Upper lobe of left lung (tissue), 6 donors: ENCODE data around the gene THSD7A. TPM values are rescaled to one million over a fixed set of nuclear protein-coding genes. Genes with fewer than 3 reads are reported as not detected.

ENCODE experiments used
- ATAC-seq, 2 donors: fragments of 200-7000 bp; cut with Tn5 transposase; one replicate each; pipeline ENCODE4 v1.9.1; 2022; ENCODE audit warnings: mild to moderate bottlenecking in 2 of 2, moderate library complexity in 2 of 2; ENCODE audit not compliant: low FRiP score in 2 of 2
- DNase-seq, 2 donors: peaks; one replicate each; pipeline ENCODE4 v3.0.0-alpha.2; 2019 to 2020
- H3K27ac ChIP-seq, 4 donors: fragments of 200-600 bp; sonication (generic); one replicate each; pipeline ENCODE4 v1.5.1; 2016 to 2019
- H3K27me3 ChIP-seq, 4 donors: fragments of 200-600 bp; sonication (generic); one replicate each; pipeline ENCODE4 v1.5.1; 2017 to 2019
- H3K36me3 ChIP-seq, 4 donors: fragments of 200-600 bp; sonication (generic); one replicate each; pipeline ENCODE4 v1.5.1; 2016 to 2019
- H3K4me1 ChIP-seq, 4 donors: fragments of 200-600 bp; sonication (generic); one replicate each; pipeline ENCODE4 v1.5.1; 2018 to 2019
- H3K4me3 ChIP-seq, 4 donors: fragments of 200-600 bp; sonication (generic); one replicate each; pipeline ENCODE4 v1.5.1; 2017 to 2019; ENCODE audit warnings: mild to moderate bottlenecking in 2 of 4, moderate library complexity in 1 of 4
- H3K9me3 ChIP-seq, 4 donors: fragments of 200-600 bp; sonication (generic); one replicate each; pipeline ENCODE4 v1.5.1; 2018 to 2019
- EP300 ChIP-seq, 4 donors: sonication (generic); formaldehyde crosslinking; IDR thresholded peaks; one replicate each; pipeline ENCODE4 v1.5.1; 2017; ENCODE audit warnings: antibody characterized with exemption in 4 of 4, control low read depth in 2 of 4
- POLR2A ChIP-seq, 4 donors: fragments of 450-650 bp; IDR thresholded peaks; one replicate each; pipeline ENCODE4 v1.5.1; 2016 to 2017; ENCODE audit warnings: antibody characterized with exemption in 4 of 4, mild to moderate bottlenecking in 2 of 4
- POLR2AphosphoS5 ChIP-seq, 2 donors: sonication (generic); formaldehyde crosslinking; IDR thresholded peaks; one replicate each; pipeline ENCODE4 v1.5.1; 2017; ENCODE audit warnings: antibody characterized with exemption in 2 of 2
- WGBS, 2 donors: methylation state at CpG; one replicate each; pipeline ENCODE4 v1.1.5; 2017 to 2018; 5-methylcytosine and 5-hydroxymethylcytosine counted together
- total RNA-seq, 6 donors: library from RNA; depleted of rRNA in 4 of 6; stranded (reverse); fragments of >200 nt in 4 of 6; gene quantifications; one replicate each; pipeline versions ENCODE4 v1.1.0 to v1.2.1, GENCODE V29; 2016 to 2021
- TF ChIP-seq, protein P1 (sequence below), 6 experiments: fragments of 450-650 bp in 4 of 6; fragments of 200-600 bp in 2 of 6; sonication (generic) in 2 of 6; IDR thresholded peaks; one replicate each; pipeline ENCODE4 v1.5.1; 2016 to 2019; ENCODE audit warnings: antibody characterized with exemption in 6 of 6
- donor health status: DM: no; HTN: no; CAD: no; lungs with moderate emphysema.
- donor health status: DM: no; HTN: yes; CAD: no; lungs with severe emphysema.

THSD7A gene
- total RNA-seq, 6 donors from 2014 or later: 5.1 to 15.7 (median 7.0) TPM

DNA sequence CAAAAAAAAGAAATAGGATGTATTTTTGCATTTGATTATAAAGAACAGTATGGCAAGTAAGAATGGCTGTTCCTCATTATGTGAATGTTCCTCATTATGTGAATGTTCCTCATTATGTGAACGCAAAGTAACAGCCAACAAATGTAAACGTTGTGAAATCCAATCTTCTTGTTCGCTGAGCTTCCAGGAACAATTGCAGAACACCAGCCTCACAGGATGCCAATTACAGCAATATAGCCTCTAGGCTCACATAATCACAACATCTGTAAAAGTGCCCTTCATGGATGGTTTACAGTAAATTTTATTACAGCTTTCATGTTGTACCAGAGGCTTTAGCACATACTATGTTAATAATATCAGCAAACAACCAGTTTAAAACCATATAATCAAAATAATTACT is 71.6 kb downstream of the THSD7A start:
- DNase-seq: peak in 1 of 2 donors; percentile 23
- peak in 1 of 2 donors; percentile 44 for ATAC-seq
- TF ChIP-seq EP300 (IDR thresholded peaks at IDR 0.05): peak in 1 of 4 donors; percentile 16
- TF ChIP-seq POLR2A (IDR thresholded peaks at IDR 0.05): no peak
- no peak for TF ChIP-seq POLR2AphosphoS5 (IDR thresholded peaks at IDR 0.05)
- TF ChIP-seq, protein P1, sequence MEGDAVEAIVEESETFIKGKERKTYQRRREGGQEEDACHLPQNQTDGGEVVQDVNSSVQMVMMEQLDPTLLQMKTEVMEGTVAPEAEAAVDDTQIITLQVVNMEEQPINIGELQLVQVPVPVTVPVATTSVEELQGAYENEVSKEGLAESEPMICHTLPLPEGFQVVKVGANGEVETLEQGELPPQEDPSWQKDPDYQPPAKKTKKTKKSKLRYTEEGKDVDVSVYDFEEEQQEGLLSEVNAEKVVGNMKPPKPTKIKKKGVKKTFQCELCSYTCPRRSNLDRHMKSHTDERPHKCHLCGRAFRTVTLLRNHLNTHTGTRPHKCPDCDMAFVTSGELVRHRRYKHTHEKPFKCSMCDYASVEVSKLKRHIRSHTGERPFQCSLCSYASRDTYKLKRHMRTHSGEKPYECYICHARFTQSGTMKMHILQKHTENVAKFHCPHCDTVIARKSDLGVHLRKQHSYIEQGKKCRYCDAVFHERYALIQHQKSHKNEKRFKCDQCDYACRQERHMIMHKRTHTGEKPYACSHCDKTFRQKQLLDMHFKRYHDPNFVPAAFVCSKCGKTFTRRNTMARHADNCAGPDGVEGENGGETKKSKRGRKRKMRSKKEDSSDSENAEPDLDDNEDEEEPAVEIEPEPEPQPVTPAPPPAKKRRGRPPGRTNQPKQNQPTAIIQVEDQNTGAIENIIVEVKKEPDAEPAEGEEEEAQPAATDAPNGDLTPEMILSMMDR (IDR thresholded peaks at IDR 0.05): no peak
- Histone ChIP-seq H3K9me3 (no peaks in the 10 kb centered on the region), H3K4me3 (no peak overlapping the region), H3K4me1 (no peaks in the 10 kb centered on the region), H3K27me3 (no peaks in the 10 kb centered on the region), H3K36me3 (no peaks in the 10 kb centered on the region), H3K27ac (no peak overlapping the region)
- WGBS, 2 donors: 39 to 40% methylated on average over 3 of the region's 3 CpGs

DNA sequence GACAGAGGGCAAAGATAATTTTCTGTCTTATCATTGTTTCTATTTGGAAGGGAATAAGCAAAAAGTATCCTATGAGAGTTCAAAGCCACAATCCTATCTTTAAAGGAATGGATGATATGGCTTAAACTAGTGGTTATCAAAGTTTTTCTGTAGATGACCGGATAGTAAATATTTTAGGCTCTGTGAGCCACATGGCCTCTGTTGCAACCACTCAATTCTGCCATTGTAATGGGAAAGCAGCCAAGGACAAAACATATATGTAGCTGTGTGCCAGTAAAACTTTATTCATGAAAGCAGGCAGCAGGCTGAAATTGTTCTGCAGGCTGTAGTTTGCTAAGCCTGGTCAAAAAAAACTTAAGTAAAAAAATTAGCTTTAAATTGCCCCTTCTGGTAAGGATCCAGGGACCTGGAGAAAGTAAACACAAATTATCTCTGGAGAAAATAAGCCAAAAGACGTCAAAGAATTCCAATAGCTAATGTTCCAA is 73.3 kb downstream of the THSD7A start:
- no peak overlapping the region for H3K27ac ChIP-seq
- H3K4me3 ChIP-seq: no peak overlapping the region
- H3K27me3 ChIP-seq: no peaks in the 10 kb centered on the region
- H3K36me3 ChIP-seq: no peaks in the 10 kb centered on the region
- no peaks in the 10 kb centered on the region for H3K4me1 ChIP-seq
- TF ChIP-seq, protein P1 (IDR thresholded peaks at IDR 0.05): no peak
- no peak for TF ChIP-seq POLR2AphosphoS5 (IDR thresholded peaks at IDR 0.05)
- no peak for TF ChIP-seq POLR2A (IDR thresholded peaks at IDR 0.05)
- no peak for TF ChIP-seq EP300 (IDR thresholded peaks at IDR 0.05)
- no peak for DNase-seq
- H3K9me3 ChIP-seq: no peaks in the 10 kb centered on the region
- 59 to 72% methylated on average over 2 of the region's 2 CpGs for whole genome bisulfite sequencing, 2 donors
- no peak for ATAC-seq

DNA sequence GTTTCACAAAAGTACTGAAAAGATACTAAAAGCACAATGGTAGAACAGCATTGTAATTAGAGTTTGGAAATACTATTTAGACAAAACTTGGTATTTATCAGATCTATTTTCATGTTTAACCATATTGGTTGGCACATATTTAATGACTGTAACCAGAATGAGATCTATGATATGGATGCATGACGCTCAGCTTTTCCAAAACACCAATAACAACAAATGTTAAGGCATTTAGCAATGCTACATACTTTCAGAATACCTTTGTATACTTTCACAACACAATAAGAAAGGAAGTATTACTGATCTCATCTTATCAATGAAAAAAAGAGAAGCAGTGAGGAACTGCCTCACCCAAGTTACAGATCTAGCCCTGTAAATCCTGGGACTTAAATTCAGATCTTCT is 74.8 kb downstream of the THSD7A start:
- no peaks in the 10 kb centered on the region for H3K9me3 ChIP-seq
- DNase-seq (no peak), ATAC-seq (no peak)
- H3K36me3 ChIP-seq: no peaks in the 10 kb centered on the region
- no peak overlapping the region for H3K4me3 ChIP-seq
- 84 to 87% methylated on average over 1 of the region's 1 CpG for WGBS, 2 donors
- no peak overlapping the region for H3K27ac ChIP-seq
- no peaks in the 10 kb centered on the region for H3K4me1 ChIP-seq
- no peaks in the 10 kb centered on the region for H3K27me3 ChIP-seq
- no peak for TF ChIP-seq EP300 (IDR thresholded peaks at IDR 0.05)
- no peak for TF ChIP-seq POLR2A (IDR thresholded peaks at IDR 0.05)
- no peak for TF ChIP-seq POLR2AphosphoS5 (IDR thresholded peaks at IDR 0.05)
- TF ChIP-seq, protein P1 (IDR thresholded peaks at IDR 0.05): no peak

DNA sequence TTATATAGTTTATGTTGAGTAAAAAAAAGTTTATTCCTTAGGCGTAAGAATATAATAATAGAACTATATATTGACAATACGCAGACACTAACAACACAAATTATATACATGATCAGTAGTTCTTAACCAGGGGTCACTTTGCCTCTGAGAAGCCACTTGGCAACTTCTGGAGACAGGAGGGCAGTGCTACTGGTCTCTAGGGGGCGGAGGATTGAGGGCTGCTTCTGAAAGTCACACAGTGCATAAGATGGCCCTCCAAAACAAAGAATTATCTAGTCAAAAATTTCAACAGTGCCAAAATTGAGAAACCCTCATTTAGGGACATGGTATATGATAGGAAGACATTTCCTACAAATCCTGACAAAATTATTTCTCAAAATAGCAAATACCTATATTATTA is 77.1 kb downstream of the THSD7A start:
- Histone ChIP-seq H3K27ac (no peak overlapping the region), H3K36me3 (no peaks in the 10 kb centered on the region), H3K4me3 (no peak overlapping the region), H3K9me3 (no peaks in the 10 kb centered on the region), H3K4me1 (peaks cover 0 to under 1% (median 0%) of the 10 kb centered on the region in 4 donors), H3K27me3 (no peaks in the 10 kb centered on the region)
- WGBS, 2 donors: 95 to 96% methylated on average over 3 of the region's 3 CpGs
- ATAC-seq (no peak), DNase-seq (no peak)
- TF ChIP-seq EP300 (IDR thresholded peaks at IDR 0.05) (no peak), POLR2A (IDR thresholded peaks at IDR 0.05) (no peak), POLR2AphosphoS5 (IDR thresholded peaks at IDR 0.05) (no peak)
- TF ChIP-seq, protein P1 (IDR thresholded peaks at IDR 0.05): no peak

DNA sequence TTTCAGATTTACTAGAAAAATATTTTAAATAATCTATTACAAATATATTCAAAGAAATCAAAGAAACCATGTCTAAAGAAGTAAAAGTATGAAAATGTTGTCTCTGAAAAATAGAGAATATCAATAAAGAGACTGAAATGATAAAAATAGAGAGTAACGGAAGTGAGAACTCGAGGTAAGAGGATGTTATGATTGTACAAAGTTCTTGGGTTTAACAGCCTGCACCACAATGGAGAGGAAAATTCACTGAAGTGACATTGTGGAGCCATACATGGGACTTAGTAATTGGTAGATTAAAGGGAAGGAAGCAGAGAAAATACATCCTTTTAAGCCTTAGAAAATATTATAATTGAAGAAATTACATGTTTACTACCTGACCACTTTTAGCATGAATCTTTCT is 77.9 kb downstream of the THSD7A start:
- Histone ChIP-seq H3K9me3 (no peaks in the 10 kb centered on the region), H3K36me3 (no peaks in the 10 kb centered on the region), H3K27me3 (no peaks in the 10 kb centered on the region), H3K4me3 (no peak overlapping the region), H3K27ac (no peak overlapping the region), H3K4me1 (peaks cover 0 to 5% (median 0%) of the 10 kb centered on the region in 4 donors)
- WGBS, 2 donors: 82 to 84% methylated on average over 2 of the region's 2 CpGs
- DNase-seq (no peak), ATAC-seq (no peak)
- TF ChIP-seq POLR2A (IDR thresholded peaks at IDR 0.05) (no peak), EP300 (IDR thresholded peaks at IDR 0.05) (no peak), POLR2AphosphoS5 (IDR thresholded peaks at IDR 0.05) (no peak)
- TF ChIP-seq, protein P1 (IDR thresholded peaks at IDR 0.05): no peak
